HUES48 (cell line): ENCODE data around the gene TBX4.

Experiments
- H3K27ac ChIP-seq: one replicate; pipeline ENCODE4 v1.7.0; 2013; ENCODE audit warnings: low read depth, low read length, inconsistent platforms
- H3K27me3 ChIP-seq: 2 replicates; pipeline ENCODE4 v1.6.1; 2013; ENCODE audit warnings: mild to moderate bottlenecking, low read length; ENCODE audit not compliant: control insufficient read depth, insufficient read depth
- H3K36me3 ChIP-seq: 2 replicates; pipeline ENCODE4 v1.6.1; 2013; ENCODE audit warnings: low read length; ENCODE audit not compliant: control insufficient read depth, insufficient read depth
- H3K4me1 ChIP-seq: 2 replicates; pipeline ENCODE4 v1.6.1; 2013; ENCODE audit warnings: mild to moderate bottlenecking, low read length; ENCODE audit not compliant: control insufficient read depth, insufficient read depth
- H3K4me3 ChIP-seq: 2 replicates; pipeline ENCODE4 v1.5.1; 2013; ENCODE audit warnings: mild to moderate bottlenecking, low read depth, low read length
- H3K9ac ChIP-seq: 2 replicates; pipeline ENCODE4 v1.6.1; 2013; ENCODE audit warnings: mild to moderate bottlenecking, low read depth, low read length, moderate library complexity
- H3K9me3 ChIP-seq: 2 replicates; pipeline ENCODE4 v1.6.1; 2013; ENCODE audit warnings: low read length; ENCODE audit not compliant: control insufficient read depth, insufficient read depth

TBX4 gene

DNA sequence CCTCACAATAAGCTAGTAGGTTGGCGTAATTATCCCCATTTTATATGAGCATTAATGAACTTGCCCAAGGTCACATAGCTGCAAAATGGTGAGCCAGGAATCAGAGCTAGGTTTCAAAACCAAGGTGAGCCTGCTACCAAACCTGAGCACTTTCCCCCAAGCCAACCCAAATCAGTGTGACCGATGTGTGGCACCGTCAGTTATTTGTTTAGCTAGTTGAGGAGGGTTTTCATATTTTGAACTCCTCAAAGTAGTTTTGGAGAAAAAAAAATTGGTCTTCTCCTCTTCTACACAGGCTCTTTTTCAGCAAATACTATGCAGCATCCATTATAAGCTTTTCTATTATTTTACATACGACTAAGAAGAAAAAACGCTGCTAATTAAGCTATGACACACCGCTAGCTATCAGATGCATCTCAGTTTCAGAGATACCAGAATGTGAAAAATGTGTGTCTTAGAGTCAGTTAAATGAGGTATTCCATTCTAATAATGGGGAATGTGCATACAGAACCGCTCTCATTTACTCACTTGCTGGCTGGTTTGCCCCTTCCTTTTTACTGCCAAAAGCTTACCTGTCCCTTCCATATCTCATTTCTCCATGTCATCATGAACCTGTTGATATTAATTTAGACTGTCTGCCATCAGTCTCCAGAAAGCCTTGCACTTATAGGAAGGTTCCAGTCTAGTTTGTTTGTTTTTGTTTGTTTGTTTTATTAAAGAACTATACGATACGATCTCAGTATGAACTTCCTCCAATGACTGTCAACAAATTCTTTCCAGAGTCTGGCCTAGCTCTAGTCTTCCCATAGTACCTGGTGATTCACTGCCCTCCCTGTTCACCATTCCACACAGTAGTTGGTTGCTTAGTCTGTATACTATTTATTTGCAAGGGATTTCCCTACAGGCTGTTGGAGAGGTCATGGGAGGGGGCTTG, 2.2 kb upstream of the TBX4 start:
- Histone ChIP-seq H3K4me3 (no peak overlapping the region), H3K27ac (no peak overlapping the region), H3K9ac (no peak overlapping the region), H3K9me3 (no peaks in the 10 kb centered on the region), H3K36me3 (no peaks in the 10 kb centered on the region), H3K27me3 (peaks cover 89% of the 10 kb centered on the region), H3K4me1 (0 out of 2 replicates have a peak, but pooled peaks cover 6% of the 10 kb centered on the region)

DNA sequence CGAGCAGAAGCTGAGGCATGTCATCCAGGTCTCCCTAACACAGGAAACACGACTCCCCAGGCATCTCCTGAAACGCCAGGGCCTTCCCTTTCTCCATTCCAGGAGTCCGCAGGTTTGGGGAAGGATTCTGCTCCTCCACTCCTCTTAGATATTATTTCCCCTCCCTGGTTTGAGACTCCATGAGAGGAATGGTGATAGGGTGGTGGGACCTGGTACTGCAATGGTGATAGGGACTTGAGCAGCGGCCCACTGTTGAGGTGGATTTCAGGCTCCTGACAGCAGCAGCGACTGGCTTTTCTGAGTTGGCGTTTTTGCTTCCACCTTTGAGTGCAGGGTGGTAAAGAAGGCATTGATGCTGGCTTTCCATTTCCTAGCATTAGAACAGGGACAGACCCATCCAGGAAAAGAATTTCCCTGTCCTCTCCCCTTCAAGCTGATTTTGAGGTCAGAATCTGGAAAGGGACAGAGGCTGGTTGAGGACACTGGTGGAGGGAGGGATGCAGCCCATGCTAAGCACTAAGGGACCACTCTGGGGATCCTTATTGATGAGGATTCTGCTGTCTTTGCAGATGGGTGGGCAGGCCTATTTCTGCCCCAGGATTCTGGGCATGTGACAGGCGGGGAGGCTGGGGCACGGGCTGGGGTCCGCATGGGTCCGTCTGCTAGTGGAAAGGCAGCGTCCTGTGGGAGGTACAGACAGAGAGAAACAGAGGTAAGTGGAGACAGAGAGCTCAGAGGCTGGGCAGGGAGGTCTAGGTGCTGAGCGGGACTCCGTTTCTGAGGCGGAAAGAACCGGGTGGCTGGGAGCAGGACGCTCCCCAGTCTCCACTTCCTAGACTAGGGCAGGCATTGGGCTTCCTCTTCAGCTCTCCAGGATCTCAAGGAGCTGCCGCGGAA, 1.3 kb upstream of the TBX4 start:
- peaks cover 98% of the 10 kb centered on the region for H3K27me3 ChIP-seq
- no peak overlapping the region for H3K27ac ChIP-seq

DNA sequence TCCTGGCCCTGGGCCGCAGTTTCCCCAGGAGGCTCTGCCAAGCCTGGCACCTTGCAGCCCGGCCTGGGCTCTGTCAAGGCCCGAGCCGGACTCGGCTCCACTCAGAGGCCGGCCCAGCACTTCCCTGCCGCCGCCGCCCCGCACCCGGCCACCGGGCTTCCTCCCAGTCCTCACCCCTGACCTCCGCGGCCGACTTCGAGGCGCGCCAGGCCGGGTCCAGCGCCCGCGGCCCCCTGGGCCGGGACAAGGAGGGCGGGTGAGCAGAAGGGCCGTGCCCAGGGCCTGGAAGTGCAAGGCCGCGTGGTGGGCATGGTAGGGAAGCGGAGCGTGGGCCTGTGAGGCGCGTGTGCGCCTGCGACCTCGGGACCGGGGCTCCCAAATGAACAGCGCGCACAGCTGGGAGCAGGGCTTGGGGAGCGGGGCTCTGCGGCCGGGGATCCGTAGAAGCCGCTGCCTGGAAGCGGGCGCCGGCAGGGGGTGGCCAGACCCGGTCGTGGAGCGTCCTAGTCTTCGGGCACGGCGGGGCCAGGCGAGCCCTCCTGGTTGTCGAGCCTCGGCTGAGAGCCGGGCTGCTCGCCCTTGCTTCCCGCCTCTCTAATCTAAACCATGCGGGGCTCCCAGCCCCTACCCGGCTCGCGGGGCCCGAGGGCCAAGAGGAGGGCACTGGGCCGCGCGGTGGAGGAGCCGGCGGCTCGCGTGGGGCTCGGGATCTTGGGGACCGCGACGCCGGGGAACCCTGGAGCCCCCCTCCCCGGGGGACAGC, 503 bp upstream of the TBX4 start:
- H3K36me3 ChIP-seq: no peaks in the 10 kb centered on the region
- 0 out of 2 replicates have a peak, but pooled peaks cover 6% of the 10 kb centered on the region for H3K4me1 ChIP-seq
- H3K9me3 ChIP-seq: no peaks in the 10 kb centered on the region
- peaks cover 100% of the 10 kb centered on the region for H3K27me3 ChIP-seq
- H3K9ac ChIP-seq: no peak overlapping the region
- peak overlapping the region; percentile 53 for H3K4me3 ChIP-seq
- no peak overlapping the region for H3K27ac ChIP-seq

More for the DNA sequence above, 1.3 kb upstream of the TBX4 start:
- Histone ChIP-seq H3K9ac (no peak overlapping the region), H3K9me3 (no peaks in the 10 kb centered on the region), H3K36me3 (no peaks in the 10 kb centered on the region), H3K4me3 (peak overlapping the region; percentile 53), H3K4me1 (0 out of 2 replicates have a peak, but pooled peaks cover 6% of the 10 kb centered on the region)

DNA sequence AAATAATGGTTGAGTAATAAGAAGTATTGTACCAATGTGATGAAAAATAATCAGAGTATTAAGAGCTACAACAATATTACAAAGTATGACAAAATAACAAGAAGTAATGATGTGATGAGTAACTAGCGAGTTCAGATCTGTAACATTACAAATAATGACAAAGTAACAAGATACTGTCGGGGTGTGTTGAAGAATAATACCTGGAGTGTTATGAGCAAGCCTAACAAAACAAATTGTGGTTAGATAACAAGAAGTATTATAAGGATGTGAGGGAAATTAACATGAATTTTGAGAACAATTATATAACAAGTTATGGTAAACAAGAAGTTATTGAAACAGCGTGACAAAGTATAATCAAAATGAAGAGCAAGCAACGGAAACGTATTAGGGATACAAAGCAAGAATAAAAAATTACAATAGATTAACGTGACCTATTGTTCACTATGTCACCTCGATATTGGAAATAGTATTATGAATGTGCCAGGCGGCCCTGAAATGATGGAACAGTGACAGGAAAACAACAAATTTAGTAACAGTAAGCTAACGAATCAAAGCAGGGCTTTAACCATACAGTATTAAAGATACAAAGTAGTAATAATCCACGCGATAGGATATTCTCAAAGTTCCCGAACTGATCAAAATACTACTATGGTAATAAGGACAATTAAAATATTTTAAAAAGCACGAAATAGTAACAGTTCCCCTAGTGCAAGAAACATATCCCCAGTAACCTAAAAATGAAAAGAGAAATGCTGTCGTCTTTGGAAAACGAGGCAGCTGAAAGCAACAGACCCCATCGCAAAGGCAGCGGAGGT, 1.6 kb downstream of the TBX4 start:
- Histone ChIP-seq H3K9ac (no peak overlapping the region), H3K27ac (no peak overlapping the region), H3K4me1 (peaks cover 13% of the 10 kb centered on the region), H3K36me3 (no peaks in the 10 kb centered on the region), H3K27me3 (peaks cover 100% of the 10 kb centered on the region), H3K9me3 (no peaks in the 10 kb centered on the region), H3K4me3 (no peak overlapping the region)

DNA sequence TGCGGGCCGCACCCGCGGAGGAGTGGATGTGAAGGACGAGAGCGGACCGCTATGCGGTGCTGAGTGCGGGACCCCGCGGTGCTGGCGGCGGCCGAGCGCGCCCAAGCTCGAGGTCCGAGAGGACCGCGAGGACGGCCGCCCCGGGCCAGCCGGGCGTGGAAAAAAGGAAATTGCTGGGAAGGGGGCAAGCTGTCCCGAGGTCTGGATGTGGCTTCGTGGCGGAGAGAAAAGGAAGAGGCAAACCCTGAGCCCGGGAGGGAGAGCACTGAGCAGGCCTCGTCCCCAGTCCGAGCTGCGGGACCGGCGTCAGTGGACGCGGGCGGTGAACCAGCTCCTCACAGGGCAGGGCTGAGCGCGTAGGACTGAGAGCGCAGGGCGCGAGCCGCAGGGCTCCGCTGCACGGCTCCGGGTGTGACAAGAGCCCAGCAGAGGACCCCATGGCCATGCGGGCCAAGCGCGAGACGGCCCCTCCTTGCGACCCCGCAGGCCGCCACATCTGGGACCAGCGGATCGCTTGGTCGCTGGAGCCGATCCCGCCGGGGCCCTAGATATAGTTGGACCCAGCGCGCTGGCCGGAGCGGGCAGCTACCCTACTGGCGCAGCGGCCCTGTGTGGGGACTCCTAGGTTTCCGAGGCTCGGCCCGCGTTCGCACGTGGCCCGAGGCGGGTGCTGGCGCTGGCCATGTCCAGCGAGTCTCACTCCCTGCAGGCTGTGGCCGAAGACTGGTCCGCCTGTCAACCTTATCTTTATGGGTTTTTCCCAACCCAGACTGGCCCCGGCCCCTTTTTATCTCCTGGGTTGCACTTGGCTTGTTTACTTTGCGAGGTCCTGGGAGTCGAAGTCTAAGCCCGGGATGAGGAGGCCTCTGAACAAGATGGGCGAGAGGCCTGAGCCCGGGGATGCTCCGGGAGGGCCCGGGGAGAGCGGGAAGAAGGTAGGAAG, 2.4 kb downstream of the TBX4 start:
- no peaks in the 10 kb centered on the region for H3K36me3 ChIP-seq
- H3K4me1 ChIP-seq: peaks cover 13% of the 10 kb centered on the region
- no peak overlapping the region for H3K9ac ChIP-seq
- no peak overlapping the region for H3K27ac ChIP-seq
- H3K27me3 ChIP-seq: peaks cover 100% of the 10 kb centered on the region
- no peak overlapping the region for H3K4me3 ChIP-seq
- H3K9me3 ChIP-seq: no peaks in the 10 kb centered on the region

DNA sequence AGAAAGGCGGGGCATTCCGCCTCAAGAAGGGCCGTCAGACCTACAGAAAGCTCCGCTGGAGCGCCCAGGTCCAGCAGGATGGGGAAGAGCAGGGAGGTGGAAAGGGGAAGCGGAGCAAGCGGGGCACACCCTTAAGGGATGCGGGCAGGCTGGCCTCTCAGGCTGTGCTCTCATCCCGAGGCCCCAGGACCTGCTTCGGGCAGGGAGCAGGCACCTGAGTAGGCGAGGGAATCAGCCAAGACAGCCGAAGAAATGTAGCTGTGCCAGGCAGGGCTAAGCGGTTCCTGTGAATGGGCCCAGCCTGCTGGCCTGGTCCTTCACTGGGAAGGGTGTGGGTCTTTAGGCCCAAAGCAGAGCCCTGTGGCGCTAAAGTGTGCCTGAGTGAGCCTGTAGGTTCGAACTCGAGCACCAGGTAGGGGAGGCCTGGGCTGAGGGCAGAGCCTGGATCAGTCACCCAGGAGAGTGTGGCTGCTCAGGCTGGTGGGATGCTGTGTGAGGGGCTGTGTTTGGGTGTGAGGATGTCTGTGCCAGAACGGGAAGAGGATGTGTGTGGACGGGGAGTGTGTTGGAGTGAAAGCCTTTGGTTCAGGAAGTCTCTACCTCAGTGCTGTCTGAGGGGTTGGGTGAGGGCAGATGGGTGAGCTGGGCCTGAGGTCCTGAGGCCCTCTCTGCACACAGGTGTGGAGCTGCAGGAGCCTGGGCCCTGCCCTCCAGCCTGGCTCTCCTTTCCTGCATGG, 3.3 kb downstream of the TBX4 start:
- Histone ChIP-seq H3K4me1 (peaks cover 13% of the 10 kb centered on the region), H3K9ac (no peak overlapping the region), H3K36me3 (no peaks in the 10 kb centered on the region), H3K27me3 (peaks cover 100% of the 10 kb centered on the region), H3K27ac (no peak overlapping the region), H3K9me3 (no peaks in the 10 kb centered on the region), H3K4me3 (no peak overlapping the region)

DNA sequence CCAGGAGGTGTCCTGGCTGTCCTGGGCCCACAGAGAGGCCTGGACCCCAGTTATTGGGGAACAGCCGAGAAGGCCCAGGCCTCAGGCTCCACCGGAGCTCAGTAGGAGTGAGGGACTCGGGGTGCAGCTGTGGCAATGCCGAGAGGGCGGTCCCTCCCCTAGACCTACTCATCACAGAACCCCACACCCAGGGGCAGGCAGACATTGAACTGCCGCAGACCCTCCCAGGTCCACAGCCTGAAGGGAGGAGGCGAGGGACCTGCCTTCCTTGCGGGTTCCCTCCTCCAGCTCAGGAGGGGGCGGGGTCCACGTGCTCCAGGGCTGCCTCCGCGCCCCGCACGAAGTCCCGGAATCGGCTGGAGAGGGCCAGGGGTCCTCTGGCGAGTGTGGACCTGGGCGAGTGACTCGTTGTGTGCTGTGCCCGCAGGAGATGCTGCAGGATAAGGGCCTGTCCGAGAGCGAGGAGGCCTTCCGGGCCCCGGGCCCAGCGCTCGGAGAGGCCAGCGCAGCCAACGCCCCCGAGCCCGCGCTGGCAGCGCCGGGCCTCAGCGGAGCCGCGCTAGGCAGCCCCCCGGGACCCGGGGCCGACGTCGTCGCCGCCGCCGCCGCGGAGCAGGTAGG, 3.9 kb downstream of the TBX4 start:
- Histone ChIP-seq H3K9me3 (no peaks in the 10 kb centered on the region), H3K4me1 (peaks cover 16% of the 10 kb centered on the region), H3K4me3 (no peak overlapping the region), H3K9ac (no peak overlapping the region), H3K27ac (no peak overlapping the region), H3K27me3 (peaks cover 100% of the 10 kb centered on the region), H3K36me3 (no peaks in the 10 kb centered on the region)

DNA sequence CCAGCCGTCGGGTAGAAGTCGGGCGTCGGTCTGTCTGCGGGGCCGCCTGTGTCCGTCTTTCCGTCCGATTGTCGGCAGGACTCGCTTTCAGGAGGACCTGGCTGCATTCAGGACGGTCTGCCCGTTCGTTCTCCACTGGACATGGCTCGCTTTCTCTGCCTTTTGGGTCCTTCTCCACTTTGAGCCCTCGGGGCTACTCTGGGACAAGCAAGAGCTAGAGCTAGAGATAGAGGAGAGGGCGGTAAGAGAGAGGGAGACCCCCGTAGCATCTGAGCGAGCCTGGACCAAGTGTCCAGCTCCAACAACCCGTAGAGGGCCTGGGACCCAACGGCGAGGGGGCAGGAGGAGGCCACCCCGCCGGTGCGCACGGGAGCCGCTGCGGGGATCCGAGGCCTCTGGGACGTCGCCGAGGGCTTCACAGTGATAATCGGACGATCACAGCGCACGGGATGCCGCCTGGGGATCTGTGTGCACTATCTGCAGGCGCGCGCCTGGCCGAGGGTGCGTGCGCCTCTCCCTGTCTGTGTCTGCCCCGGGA, 4.5 kb downstream of the TBX4 start:
- Histone ChIP-seq H3K27ac (no peak overlapping the region), H3K4me1 (peaks cover 16% of the 10 kb centered on the region), H3K9me3 (no peaks in the 10 kb centered on the region), H3K27me3 (peaks cover 100% of the 10 kb centered on the region), H3K9ac (no peak overlapping the region), H3K36me3 (no peaks in the 10 kb centered on the region), H3K4me3 (no peak overlapping the region)
